ENCODE measurements around the gene BPI. TPM values are rescaled to one million over a fixed set of nuclear protein-coding genes. Genes with fewer than 3 reads are reported as not detected.

Gene BPI
- total RNA-seq, 1 experiment from 2014 or later: not detected

DNA sequence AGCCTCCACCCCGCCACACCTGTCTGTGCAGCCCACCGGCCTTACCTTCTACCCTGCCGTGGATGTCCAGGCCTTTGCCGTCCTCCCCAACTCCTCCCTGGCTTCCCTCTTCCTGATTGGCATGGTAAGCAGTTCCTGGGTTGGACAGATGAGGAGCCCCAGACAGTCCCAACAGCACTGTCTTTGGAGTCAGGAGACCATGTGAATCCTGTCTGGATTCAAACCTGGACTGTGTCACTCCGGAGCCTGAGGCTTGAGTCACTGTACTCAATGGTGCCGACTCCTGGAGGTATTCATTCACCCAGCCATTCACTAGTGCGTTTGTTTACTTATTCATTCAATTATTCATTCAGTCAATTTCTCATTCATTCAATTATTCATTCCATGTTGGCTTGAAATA lies 22.4 kb downstream of the BPI start:
- TF ChIP-seq, protein P1, sequence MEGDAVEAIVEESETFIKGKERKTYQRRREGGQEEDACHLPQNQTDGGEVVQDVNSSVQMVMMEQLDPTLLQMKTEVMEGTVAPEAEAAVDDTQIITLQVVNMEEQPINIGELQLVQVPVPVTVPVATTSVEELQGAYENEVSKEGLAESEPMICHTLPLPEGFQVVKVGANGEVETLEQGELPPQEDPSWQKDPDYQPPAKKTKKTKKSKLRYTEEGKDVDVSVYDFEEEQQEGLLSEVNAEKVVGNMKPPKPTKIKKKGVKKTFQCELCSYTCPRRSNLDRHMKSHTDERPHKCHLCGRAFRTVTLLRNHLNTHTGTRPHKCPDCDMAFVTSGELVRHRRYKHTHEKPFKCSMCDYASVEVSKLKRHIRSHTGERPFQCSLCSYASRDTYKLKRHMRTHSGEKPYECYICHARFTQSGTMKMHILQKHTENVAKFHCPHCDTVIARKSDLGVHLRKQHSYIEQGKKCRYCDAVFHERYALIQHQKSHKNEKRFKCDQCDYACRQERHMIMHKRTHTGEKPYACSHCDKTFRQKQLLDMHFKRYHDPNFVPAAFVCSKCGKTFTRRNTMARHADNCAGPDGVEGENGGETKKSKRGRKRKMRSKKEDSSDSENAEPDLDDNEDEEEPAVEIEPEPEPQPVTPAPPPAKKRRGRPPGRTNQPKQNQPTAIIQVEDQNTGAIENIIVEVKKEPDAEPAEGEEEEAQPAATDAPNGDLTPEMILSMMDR (IDR thresholded peaks at IDR 0.05; ENCODE audit: unreplicated experiment): no peak
- Mint-ChIP-seq H3K4me1 (ENCODE audit: insufficient read depth, unreplicated experiment) (no peaks in the 10 kb centered on the region), H3K36me3 (ENCODE audit: insufficient read depth, unreplicated experiment) (no peaks in the 10 kb centered on the region), H3K9me3 (ENCODE audit: unreplicated experiment) (no peaks in the 10 kb centered on the region), H3K4me3 (ENCODE audit: unreplicated experiment) (no peak overlapping the region), H3K27ac (ENCODE audit: low read depth, unreplicated experiment) (no peak overlapping the region), H3K27me3 (ENCODE audit: insufficient read depth, unreplicated experiment) (peaks cover 34% of the 10 kb centered on the region)
- BruUV-seq (replicated peaks): no TSS peak
- ChIA-PET POLR2A (no interaction called here), CTCF (no interaction called here)
- intact Hi-C loops (cut with micrococcal nuclease): loop anchor here (5.0 kb wide), 1 partner anchor 159 kb away; the partner anchor contains the start of gene TGM2
- DNase-seq (ENCODE audit: unreplicated experiment): no peak

DNA sequence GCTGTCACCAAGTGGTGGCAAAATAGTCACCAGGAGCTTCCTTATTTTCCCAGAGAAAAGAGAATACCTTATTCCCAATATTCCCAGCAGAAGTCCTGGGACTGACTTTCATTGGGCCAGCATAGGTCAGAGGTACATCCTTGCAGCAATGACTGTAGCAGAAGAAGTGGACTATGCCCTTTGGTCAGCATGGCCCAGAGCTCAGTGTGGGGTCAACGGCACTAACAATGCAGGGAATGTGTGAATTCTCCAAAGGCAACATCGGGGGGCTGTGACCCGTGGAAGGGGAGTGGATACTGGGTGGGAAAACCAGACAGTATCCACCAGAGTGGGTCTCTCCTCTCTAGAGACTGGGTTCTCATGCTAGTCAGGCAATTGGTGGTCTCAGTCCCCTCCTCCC lies 26.7 kb downstream of the BPI start:
- ChIA-PET CTCF (interaction anchor here (0.6 to 1.8 kb wide), 4 partner anchors 9 to 86 kb away, joined by 3 to 7 read pairs (median 3); no protein-coding TSS in a partner anchor), POLR2A (no interaction called here)

DNA sequence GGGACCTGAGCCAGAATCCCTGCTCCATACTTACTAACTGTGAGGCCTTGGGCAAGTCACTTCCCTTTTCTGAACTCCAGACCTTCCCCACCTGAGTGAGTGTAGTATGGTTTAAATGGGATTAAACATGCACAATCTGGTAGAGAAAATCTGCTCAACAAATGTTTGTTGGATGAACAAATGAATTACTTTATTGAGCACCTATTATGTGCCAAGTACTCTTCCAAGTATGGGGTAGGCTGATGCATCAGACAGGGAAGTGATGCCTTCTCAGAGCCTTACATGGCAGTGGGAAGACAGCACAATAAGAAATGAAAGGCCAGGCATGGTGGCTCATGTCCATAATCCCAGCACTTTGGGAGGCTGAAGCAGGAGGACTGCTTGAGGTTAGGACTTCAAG lies 27.3 kb downstream of the BPI start:
- no peak overlapping the region for H3K27ac Mint-ChIP-seq (ENCODE audit: low read depth, unreplicated experiment)
- DNase-seq (ENCODE audit: unreplicated experiment): no peak
- intact Hi-C loops (cut with micrococcal nuclease): no loop called here
- BruUV-seq (replicated peaks): no TSS peak
- ChIA-PET CTCF (interaction anchor here (0.6 to 0.9 kb wide), 4 partner anchors 25 to 258 kb away, joined by 3 to 4 read pairs (median 3); no protein-coding TSS in a partner anchor), POLR2A (no interaction called here)
- no peaks in the 10 kb centered on the region for H3K4me1 Mint-ChIP-seq (ENCODE audit: insufficient read depth, unreplicated experiment)
- TF ChIP-seq, protein P1 (IDR thresholded peaks at IDR 0.05; ENCODE audit: unreplicated experiment): no peak
- H3K27me3 Mint-ChIP-seq (ENCODE audit: insufficient read depth, unreplicated experiment): peaks cover 59% of the 10 kb centered on the region
- no peaks in the 10 kb centered on the region for H3K36me3 Mint-ChIP-seq (ENCODE audit: insufficient read depth, unreplicated experiment)
- H3K4me3 Mint-ChIP-seq (ENCODE audit: unreplicated experiment): no peak overlapping the region
- no peaks in the 10 kb centered on the region for H3K9me3 Mint-ChIP-seq (ENCODE audit: unreplicated experiment)

More for the DNA sequence above, 26.7 kb downstream of the BPI start:
- H3K9me3 Mint-ChIP-seq (ENCODE audit: unreplicated experiment): no peaks in the 10 kb centered on the region
- intact Hi-C loops (cut with micrococcal nuclease): no loop called here
- no TSS peak for BruUV-seq (replicated peaks)
- H3K4me3 Mint-ChIP-seq (ENCODE audit: unreplicated experiment): no peak overlapping the region
- peaks cover 53% of the 10 kb centered on the region for H3K27me3 Mint-ChIP-seq (ENCODE audit: insufficient read depth, unreplicated experiment)
- H3K36me3 Mint-ChIP-seq (ENCODE audit: insufficient read depth, unreplicated experiment): no peaks in the 10 kb centered on the region
- TF ChIP-seq, protein P1 (IDR thresholded peaks at IDR 0.05; ENCODE audit: unreplicated experiment): no peak
- DNase-seq (ENCODE audit: unreplicated experiment): no peak
- no peaks in the 10 kb centered on the region for H3K4me1 Mint-ChIP-seq (ENCODE audit: insufficient read depth, unreplicated experiment)
- no peak overlapping the region for H3K27ac Mint-ChIP-seq (ENCODE audit: low read depth, unreplicated experiment)

DNA sequence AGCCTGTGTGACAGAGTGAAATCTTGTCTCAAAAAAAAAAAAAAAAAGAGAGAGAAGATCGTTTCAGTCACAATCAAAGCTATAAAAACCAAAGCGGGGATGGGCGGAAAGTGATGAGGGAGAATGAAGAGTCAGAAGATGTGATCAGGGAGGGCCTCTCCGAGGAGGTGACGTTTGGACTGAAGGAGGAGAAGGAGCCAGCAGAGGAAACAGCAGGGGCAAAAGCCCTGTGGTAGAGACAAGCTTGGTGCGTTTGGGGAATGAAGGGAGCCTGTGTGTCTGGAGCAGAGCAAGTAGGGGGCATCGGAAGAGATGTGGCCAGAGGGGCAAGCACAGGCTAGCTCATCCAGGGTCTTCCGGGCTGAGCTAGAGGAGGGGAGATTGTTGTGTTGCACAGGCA lies 27.9 kb downstream of the BPI start:
- POLR2A ChIA-PET: no interaction called here

More for the DNA sequence above, 27.9 kb downstream of the BPI start:
- Mint-ChIP-seq H3K9me3 (ENCODE audit: unreplicated experiment) (no peaks in the 10 kb centered on the region), H3K4me1 (ENCODE audit: insufficient read depth, unreplicated experiment) (no peaks in the 10 kb centered on the region), H3K27ac (ENCODE audit: low read depth, unreplicated experiment) (no peak overlapping the region), H3K27me3 (ENCODE audit: insufficient read depth, unreplicated experiment) (peaks cover 64% of the 10 kb centered on the region), H3K36me3 (ENCODE audit: insufficient read depth, unreplicated experiment) (no peaks in the 10 kb centered on the region), H3K4me3 (ENCODE audit: unreplicated experiment) (no peak overlapping the region)
- DNase-seq (ENCODE audit: unreplicated experiment): no peak
- no TSS peak for BruUV-seq (replicated peaks)
- CTCF ChIA-PET: interaction anchor here (0.6 to 1.0 kb wide), 6 partner anchors 46 to 419 kb away, joined by 3 to 8 read pairs (median 4); no protein-coding TSS in a partner anchor
- intact Hi-C loops (cut with micrococcal nuclease): no loop called here
- TF ChIP-seq, protein P1 (IDR thresholded peaks at IDR 0.05; ENCODE audit: unreplicated experiment): no peak
